ENCODE measurements around the gene SFT2D3. TPM values are rescaled to one million over a fixed set of nuclear protein-coding genes. Genes with fewer than 3 reads are reported as not detected.

SFT2D3 gene
- total and polyA plus RNA-seq, 2 of the 8 experiments (the other 6 are each of a cell fraction or from before 2014, with no cell fraction given), result 7.3 to 10.3 TPM

GRCh38 chr2:127675331-127676261, 25.7 kb upstream of the SFT2D3 start, which contains the start of gene LIMS2 (continued):
- TF ChIP-seq SAP30 (IDR thresholded peaks at IDR 0.05; ENCODE audit: insufficient read depth, insufficient replicate concordance, low read length) (no peak), CTBP2 (IDR thresholded peaks at IDR 0.05; ENCODE audit: borderline replicate concordance, insufficient read depth, insufficient read length, low read length) (no peak), CBX8 (IDR thresholded peaks at IDR 0.05; ENCODE audit: borderline replicate concordance, low read depth, low read length) (no peak)

Data from H1 (cell line).